Erythroblast (primary cell): ENCODE results near the gene SLC6A9.

Experiments
- DNase-seq, 2 experiments: peaks; one replicate each; lab custom pipeline; 2025; lab: John Stamatoyannopoulos, UW
- GATA1 ChIP-seq: IDR thresholded peaks from 2 replicates; pipeline ENCODE4 v1.6.1; 2011; ENCODE audit warnings: low read depth, mild to moderate bottlenecking, control low read depth, low read length, moderate library complexity
- POLR2A ChIP-seq: IDR thresholded peaks from 2 replicates; pipeline ENCODE4 v1.6.1; 2011; ENCODE audit warnings: mild to moderate bottlenecking, low read length

SLC6A9 gene

GRCh38 chr1:44060830-44061267 lies 29.6 kb upstream of the SLC6A9 start:
- TF ChIP-seq POLR2A (no peak), GATA1 (no peak)
- no peak for DNase-seq

GRCh38 chr1:44059664-44060355 lies 28.5 kb upstream of the SLC6A9 start:
- DNase-seq = no peak
- no peak for TF ChIP-seq GATA1
- TF ChIP-seq POLR2A = no peak

- TF ChIP-seq POLR2A = no peak
- no peak for TF ChIP-seq GATA1
These were observed 27.9 kb upstream of the SLC6A9 start for GRCh38 chr1:44059212-44059611.

GRCh38 chr1:44057293-44057692 lies 26.0 kb upstream of the SLC6A9 start:
- DNase-seq = no peak
- no peak for TF ChIP-seq POLR2A
- no peak for TF ChIP-seq GATA1

More at GRCh38 chr1:44059212-44059611, 27.9 kb upstream of the SLC6A9 start:
- DNase-seq = no peak

- no peak for DNase-seq
- TF ChIP-seq GATA1 (no peak), POLR2A (no peak)
These were observed 22.1 kb upstream of the SLC6A9 start for GRCh38 chr1:44053394-44053793.

- TF ChIP-seq GATA1 = no peak
- no peak for TF ChIP-seq POLR2A
- peak in 1 of 2 experiments; percentile 24 for DNase-seq
These were observed 19.0 kb upstream of the SLC6A9 start for GRCh38 chr1:44050261-44050660.

GRCh38 chr1:44049839-44050238 lies 18.6 kb upstream of the SLC6A9 start:
- DNase-seq = no peak
- TF ChIP-seq POLR2A = no peak

GRCh38 chr1:44048532-44049215 lies 17.4 kb upstream of the SLC6A9 start:
- TF ChIP-seq POLR2A (peak; percentile 31), GATA1 (no peak)
- no peak for DNase-seq

GRCh38 chr1:44047131-44047530 lies 15.9 kb upstream of the SLC6A9 start:
- TF ChIP-seq POLR2A (no peak), GATA1 (no peak)
- no peak for DNase-seq

- no peak for DNase-seq
- TF ChIP-seq GATA1 (no peak), POLR2A (no peak)
These were observed 13.8 kb upstream of the SLC6A9 start for GRCh38 chr1:44045064-44045463.

GRCh38 chr1:44044071-44044801 lies 13.0 kb upstream of the SLC6A9 start:
- no peak for TF ChIP-seq GATA1
- TF ChIP-seq POLR2A = no peak
- peak; percentile 45 to 80 for DNase-seq

GRCh38 chr1:44043176-44044070 lies 12.2 kb upstream of the SLC6A9 start:
- TF ChIP-seq POLR2A (no peak), GATA1 (no peak)
- DNase-seq = no peak

- no peak for TF ChIP-seq POLR2A
- no peak for TF ChIP-seq GATA1
- DNase-seq = no peak
These were observed 9.6 kb upstream of the SLC6A9 start for GRCh38 chr1:44040846-44041245.
